Endothelial cell (in vitro differentiated cells): ENCODE results near the gene TP63. TPM values are rescaled to one million over a fixed set of nuclear protein-coding genes. Genes with fewer than 3 reads are reported as not detected.
"Not testable (repeated sequence)": the region's sequence is repeated elsewhere in the genome, so short reads cannot be mapped to it uniquely, and the experiment has no call there.

ENCODE experiments used
- DNase-seq: peaks from one replicate; pipeline ENCODE4 v3.0.0; 2021; ENCODE audit warnings: low spot score
- H3K27ac Mint-ChIP-seq: one replicate; pipeline ENCODE4 v1.8.0; 2021; ENCODE audit warnings: mixed read lengths, inconsistent platforms; ENCODE audit not compliant: unreplicated experiment
- H3K27me3 Mint-ChIP-seq: one replicate; pipeline ENCODE4 v1.8.0; 2021; ENCODE audit warnings: mild to moderate bottlenecking, moderate library complexity, mixed read lengths, inconsistent platforms; ENCODE audit not compliant: unreplicated experiment
- H3K36me3 Mint-ChIP-seq: one replicate; pipeline ENCODE4 v1.8.0; 2021; ENCODE audit warnings: mild to moderate bottlenecking, low read depth, mixed read lengths, inconsistent platforms; ENCODE audit not compliant: unreplicated experiment
- H3K4me1 Mint-ChIP-seq: one replicate; pipeline ENCODE4 v1.8.0; 2021; ENCODE audit warnings: mild to moderate bottlenecking, mixed read lengths, inconsistent platforms; ENCODE audit not compliant: unreplicated experiment
- H3K4me3 Mint-ChIP-seq: one replicate; pipeline ENCODE4 v1.8.0; 2021; ENCODE audit warnings: mild to moderate bottlenecking, mixed read lengths, inconsistent platforms; ENCODE audit not compliant: unreplicated experiment
- H3K9me3 Mint-ChIP-seq: one replicate; pipeline ENCODE4 v1.8.0; 2021; ENCODE audit warnings: mixed read lengths, inconsistent platforms; ENCODE audit not compliant: unreplicated experiment
- CTCF ChIP-seq: fragments of 200-600 bp; sonication (generic); IDR thresholded peaks from one replicate; pipeline ENCODE4 v1.5.0; 2021; ENCODE audit warnings: antibody characterized with exemption; ENCODE audit not compliant: unreplicated experiment
- total RNA-seq: library from RNA; stranded (reverse); fragmentation: NEBNext Ultra II Directional; extraction: Animal tissue kit (Norgen Biotek cat#: 25700); gene quantifications from one replicate; pipeline ENCODE4 v1.2.1, GENCODE V29; 2021; ENCODE audit not compliant: unreplicated experiment

Gene TP63
- total RNA-seq, 1 donor from 2014 or later: 1.0 TPM

- no peaks in the 10 kb centered on the region for H3K27me3 Mint-ChIP-seq
- H3K27ac Mint-ChIP-seq: no peak overlapping the region
- H3K9me3 Mint-ChIP-seq: no peaks in the 10 kb centered on the region
- no peak for DNase-seq
- peaks cover 4% of the 10 kb centered on the region for H3K36me3 Mint-ChIP-seq
- no peaks in the 10 kb centered on the region for H3K4me1 Mint-ChIP-seq
- H3K4me3 Mint-ChIP-seq: no peak overlapping the region
- no peak for TF ChIP-seq CTCF
Observed at GRCh38 chr3:189597918-189598317, 33.3 kb upstream of the TP63 start.

GRCh38 chr3:189598530-189599225 lies 32.5 kb upstream of the TP63 start:
- DNase-seq: no peak
- Mint-ChIP-seq H3K9me3 (no peaks in the 10 kb centered on the region), H3K36me3 (peaks cover 4% of the 10 kb centered on the region), H3K27me3 (no peaks in the 10 kb centered on the region), H3K4me1 (no peaks in the 10 kb centered on the region), H3K27ac (no peak overlapping the region), H3K4me3 (no peak overlapping the region)
- TF ChIP-seq CTCF: no peak

GRCh38 chr3:189602471-189602870 lies 28.7 kb upstream of the TP63 start:
- no peak overlapping the region for H3K27ac Mint-ChIP-seq
- DNase-seq: no peak
- H3K4me3 Mint-ChIP-seq: no peak overlapping the region
- no peaks in the 10 kb centered on the region for H3K4me1 Mint-ChIP-seq
- TF ChIP-seq CTCF: no peak
- no peaks in the 10 kb centered on the region for H3K9me3 Mint-ChIP-seq
- H3K27me3 Mint-ChIP-seq: no peaks in the 10 kb centered on the region
- no peaks in the 10 kb centered on the region for H3K36me3 Mint-ChIP-seq

GRCh38 chr3:189605717-189606116 lies 25.5 kb upstream of the TP63 start:
- no peak overlapping the region for H3K4me3 Mint-ChIP-seq
- no peaks in the 10 kb centered on the region for H3K4me1 Mint-ChIP-seq
- no peaks in the 10 kb centered on the region for H3K9me3 Mint-ChIP-seq
- H3K27ac Mint-ChIP-seq: no peak overlapping the region
- no peak for DNase-seq
- H3K36me3 Mint-ChIP-seq: no peaks in the 10 kb centered on the region
- TF ChIP-seq CTCF: no peak
- H3K27me3 Mint-ChIP-seq: no peaks in the 10 kb centered on the region

- no peak overlapping the region for H3K27ac Mint-ChIP-seq
- no peaks in the 10 kb centered on the region for H3K4me1 Mint-ChIP-seq
- DNase-seq: no peak
- no peak overlapping the region for H3K4me3 Mint-ChIP-seq
- no peak for TF ChIP-seq CTCF
- H3K27me3 Mint-ChIP-seq: no peaks in the 10 kb centered on the region
- H3K9me3 Mint-ChIP-seq: no peaks in the 10 kb centered on the region
- H3K36me3 Mint-ChIP-seq: no peaks in the 10 kb centered on the region
Observed at GRCh38 chr3:189606774-189607173, 24.4 kb upstream of the TP63 start.

- H3K27ac Mint-ChIP-seq, H3K4me3 Mint-ChIP-seq, DNase-seq, H3K36me3 Mint-ChIP-seq, H3K9me3 Mint-ChIP-seq, H3K4me1 Mint-ChIP-seq, H3K27me3 Mint-ChIP-seq: not testable (repeated sequence)
Observed at GRCh38 chr3:189612641-189613040, 18.5 kb upstream of the TP63 start.
